Fibroblast of skin of scalp (primary cell): ENCODE measurements around the gene GLT1D1.
"Not testable (repeated sequence)": the region's sequence is repeated elsewhere in the genome, so short reads cannot be mapped to it uniquely, and the experiment has no call there.

Experiments
- DNase-seq: peaks from one replicate; pipeline ENCODE4 v3.0.0-alpha.2; 2013

The GLT1D1 gene

DNA sequence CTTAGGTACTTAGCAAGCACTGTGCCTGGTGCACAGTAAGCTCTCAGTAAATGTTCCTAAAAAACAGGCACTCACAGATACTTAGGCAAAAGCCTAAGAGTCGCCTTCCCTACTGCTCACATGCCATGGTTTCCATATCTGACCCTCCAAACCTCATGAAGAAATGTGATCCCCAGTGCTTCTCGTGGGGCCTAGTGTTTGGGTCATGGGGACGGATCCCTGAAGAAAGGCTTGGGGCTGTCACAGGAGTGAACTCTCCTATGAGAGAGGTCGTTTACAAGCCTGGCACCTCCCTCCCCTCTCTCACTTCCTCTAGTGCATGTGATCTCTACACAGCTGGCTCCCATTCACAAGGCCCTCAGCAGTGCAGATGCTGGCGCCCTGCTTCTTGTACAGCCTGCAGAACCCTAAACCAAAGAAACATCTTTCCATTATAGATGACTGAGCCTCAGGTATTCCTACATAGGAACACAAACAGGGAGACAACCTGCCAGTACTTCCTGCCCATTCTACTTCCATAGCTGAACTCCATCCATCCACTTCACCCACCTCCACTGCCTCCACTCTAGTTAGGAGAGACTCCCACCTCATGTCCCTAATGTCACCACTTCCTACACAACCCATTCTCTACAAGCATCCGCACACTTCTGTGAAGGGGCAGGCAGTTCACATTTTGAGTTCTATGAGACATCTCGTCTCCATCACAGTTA is 32.4 kb upstream of the GLT1D1 start:
- no peak for DNase-seq

DNA sequence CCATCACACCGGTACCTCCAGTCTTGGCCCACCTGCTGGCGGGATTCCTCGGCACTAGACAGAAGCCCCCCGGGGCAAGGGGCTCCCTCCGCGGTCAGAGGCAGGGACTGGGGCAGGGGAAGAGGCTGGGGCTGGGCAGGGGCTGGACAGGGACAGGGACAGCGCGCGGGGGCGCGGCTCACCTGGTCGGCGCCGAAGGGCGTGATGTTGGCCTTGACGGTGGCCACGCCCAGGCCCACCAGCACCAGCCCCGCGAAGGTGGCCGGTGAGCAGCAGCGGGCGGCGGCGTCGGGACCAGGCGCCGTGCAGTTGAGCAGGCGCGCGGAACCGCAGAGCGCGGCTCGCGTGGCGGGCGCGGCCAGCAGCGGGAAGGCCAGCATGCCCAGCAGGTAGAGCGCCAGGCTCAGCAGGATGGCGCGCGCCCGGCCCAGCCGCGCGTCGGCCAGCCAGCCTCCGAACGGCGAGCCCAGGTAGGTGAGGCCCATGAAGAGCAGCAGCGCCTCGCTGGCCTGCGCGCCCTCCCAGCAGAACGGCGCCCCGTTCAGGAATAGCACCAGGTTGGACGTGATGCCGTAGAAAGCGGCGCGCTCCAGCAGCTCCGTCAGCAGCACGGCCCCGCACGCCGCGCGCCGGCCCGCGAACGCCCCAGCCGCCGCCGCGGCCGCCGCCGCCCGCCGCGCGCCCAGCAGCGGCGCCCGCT is 29.9 kb upstream of the GLT1D1 start:
- DNase-seq = no peak

DNA sequence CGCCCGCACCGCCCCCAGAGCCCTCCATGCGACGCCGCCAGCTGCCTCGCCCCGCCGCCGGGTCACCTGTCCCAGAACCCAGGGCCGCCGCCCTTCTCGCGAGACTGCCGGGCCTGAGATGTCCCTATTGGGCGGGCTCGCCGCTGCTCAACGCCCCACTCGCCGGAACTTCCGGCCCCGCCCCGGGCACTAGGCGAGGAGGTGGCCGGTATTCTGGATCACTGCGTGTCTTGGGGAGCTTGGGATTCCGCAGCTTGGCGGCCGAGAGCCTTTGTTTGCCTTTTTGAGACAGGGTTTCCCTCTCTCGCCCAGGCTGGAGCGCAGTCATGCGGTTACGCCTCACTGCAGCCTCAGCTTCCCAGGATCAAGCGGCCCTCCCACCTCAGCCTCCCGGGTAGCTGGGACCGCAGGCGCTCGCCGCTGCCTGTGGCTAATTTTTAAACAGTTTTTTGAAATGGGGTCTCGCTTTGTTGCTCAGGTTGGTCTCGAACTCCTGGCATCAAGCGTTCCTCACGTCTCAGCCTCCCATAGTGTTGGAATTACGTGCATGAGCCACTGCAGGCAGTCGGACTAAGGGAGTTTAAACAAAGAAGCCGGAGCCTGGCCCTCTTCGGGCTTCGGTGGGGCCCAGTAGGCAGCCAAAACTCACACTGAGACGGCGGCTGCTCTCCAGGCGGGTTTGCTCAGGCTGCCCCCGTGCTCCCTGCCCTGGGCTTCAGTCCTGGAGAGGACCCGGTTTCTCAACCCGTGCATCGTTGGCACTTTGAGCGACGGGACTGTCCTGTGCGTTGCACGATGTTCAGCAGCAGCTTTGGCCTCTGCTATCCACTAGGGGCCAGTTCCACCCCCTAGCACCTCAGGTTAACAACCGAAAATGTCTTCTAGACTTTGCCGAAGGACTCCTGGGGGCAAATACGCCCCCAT is 29.1 kb upstream of the GLT1D1 start, which contains the start of gene SLC15A4:
SLC15A4 (minus strand) TSS at position 43 of the 924 bp plus-strand sequence; CDS start at position 28, 15 bp downstream.
- DNase-seq = peak; percentile 92

DNA sequence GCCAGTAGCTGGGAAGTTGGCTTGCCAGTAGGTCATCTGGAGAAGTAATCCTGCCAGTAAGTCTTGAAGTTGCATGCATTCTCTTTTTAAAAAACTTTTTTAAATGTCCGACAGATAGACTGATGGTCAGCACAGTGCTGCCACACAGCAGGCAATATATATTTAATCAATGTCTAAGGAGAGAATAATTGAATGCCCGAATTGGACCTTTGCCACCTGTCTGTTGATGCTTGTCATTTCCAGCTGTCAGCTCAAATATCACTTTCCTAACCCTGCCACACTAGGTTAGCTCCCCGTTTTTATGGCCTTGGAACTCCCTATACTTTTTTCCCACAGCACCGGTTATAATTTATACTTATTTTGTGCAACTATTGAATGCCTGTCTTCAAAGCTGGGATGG is 27.4 kb upstream of the GLT1D1 start:
- DNase-seq = no peak

DNA sequence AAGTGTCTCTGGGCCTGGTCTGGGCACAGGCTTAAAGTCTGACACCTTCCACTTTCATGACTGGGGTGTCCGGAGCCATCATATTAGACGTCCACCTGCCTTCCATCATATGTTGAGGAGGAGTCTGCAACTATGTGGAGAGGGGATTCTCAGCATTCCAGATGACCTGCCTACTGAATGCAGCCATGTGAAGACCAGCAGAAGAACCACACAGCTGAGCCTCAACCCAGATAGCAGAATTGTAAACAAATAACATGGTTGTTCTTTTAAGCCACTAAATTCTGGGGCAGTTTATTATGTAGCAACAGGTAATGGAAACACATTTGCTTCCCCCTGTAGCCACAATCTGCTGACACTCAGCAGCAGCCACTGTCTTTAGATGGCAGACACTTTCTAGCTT is 25.6 kb upstream of the GLT1D1 start:
- no peak for DNase-seq

DNA sequence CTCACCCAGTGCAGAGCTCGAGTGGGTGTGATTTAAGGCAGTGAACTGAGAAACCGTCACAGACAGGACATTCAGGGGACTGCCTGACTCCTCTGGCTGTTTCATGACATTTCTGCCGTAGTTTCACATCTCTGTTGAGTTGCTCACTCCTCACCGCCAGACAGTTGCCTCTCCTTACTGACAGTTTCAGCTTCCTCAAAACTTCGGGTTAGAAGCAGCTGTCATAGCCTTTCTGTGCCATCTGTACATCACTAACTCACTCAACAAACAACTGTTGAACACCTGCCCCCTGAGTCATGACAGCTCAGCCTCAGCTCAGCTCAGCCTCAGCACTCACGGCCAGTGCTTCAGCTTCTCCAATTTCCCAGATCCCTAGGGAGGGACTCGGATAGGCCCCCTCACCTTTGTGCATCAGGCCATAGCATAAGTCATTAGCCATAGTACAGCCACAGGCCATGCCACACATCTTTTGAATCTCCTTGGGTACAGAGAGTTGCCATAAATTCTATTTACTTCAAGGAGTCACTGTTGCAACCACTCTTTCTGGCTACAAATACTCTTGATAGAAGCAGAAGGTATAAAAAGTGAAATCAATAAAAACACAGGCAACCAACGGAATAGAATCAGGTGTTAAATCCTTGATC is 23.3 kb upstream of the GLT1D1 start:
- no peak for DNase-seq

DNA sequence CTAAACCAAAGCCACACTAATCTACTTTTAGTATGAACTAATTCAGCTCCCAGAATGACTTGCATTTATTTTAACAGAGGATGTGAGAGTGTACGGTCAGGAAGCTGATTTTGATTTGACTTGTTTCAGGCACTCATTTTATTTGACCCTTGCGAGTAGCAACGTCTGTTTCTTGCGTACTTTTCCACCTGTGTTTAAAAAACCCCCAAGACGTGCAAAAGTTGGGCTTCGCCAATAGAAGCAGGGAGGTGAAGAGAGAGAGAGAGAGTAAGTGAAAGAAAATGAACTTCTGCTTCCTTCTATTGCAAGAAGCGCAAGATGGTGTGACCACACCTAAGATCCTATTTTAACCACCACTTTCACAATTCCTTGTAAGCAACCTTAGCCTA is 22.8 kb upstream of the GLT1D1 start:
- no peak for DNase-seq

DNA sequence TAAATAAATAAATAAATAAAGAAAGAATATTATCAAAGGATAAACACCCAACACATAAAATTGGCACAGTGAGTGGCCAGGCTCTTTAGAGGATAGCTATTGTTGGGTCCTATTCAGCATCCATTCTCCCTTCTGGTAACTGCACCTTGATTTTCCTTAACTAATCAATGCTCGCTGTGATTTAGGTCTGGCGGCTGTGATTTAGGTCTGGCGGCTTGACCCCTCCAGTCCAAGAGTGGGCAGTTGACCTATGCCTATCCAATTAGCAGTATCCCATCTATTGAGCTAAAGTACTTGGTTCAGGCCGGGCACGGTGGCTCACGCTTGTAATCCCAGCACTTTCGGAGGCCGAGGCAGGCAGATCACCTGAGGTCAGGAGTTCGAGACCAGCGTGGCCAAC is 19.9 kb upstream of the GLT1D1 start:
- no peak for DNase-seq

DNA sequence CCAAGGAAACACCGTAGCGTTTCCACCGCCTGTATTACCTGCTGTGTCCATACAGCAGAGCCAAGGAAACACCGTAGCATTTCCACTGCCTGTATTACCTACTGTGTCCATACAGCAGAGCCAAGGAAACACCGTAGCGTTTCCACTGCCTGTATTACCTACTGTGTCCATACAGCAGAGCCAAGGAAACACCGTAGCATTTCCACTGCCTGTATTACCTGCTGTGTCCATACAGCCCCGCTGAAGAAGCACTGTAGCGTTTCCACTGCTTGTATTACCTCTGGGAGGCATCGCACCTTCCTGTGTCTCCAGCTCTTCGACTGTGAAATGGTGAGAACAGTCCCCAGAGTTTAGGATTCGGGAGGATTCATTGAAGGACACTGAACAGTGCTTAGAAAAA is 13.4 kb upstream of the GLT1D1 start:
- DNase-seq = not testable (repeated sequence)

DNA sequence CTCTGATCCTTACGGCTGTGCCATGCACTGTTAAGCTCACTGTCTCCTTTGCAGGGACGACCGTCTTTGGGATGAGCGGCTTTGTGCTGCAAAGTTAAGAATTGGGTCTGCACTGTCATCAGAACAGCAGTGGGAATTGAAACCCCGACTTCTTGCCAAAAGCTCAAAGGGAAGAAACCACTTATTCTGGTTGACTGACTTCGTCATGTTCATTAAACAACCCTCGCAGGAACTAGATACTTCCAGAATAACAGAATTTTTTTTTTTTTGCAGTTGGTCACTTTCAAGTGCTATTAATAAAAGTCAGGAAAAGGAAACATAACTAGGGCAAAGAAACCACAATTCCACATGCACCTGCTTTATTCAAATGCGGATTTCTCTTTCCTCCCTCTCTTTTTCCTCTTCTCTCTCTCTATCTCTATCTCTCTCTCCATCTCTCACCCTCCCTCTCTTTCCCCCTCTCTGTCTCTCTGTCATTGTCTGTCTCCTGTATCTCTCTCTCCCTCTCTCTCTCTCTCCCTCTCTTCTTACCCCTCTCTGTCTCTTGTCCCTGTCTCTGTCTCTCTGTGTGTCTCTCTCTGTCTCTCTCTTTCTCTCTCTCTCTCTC is 12.3 kb upstream of the GLT1D1 start:
- DNase-seq = no peak

DNA sequence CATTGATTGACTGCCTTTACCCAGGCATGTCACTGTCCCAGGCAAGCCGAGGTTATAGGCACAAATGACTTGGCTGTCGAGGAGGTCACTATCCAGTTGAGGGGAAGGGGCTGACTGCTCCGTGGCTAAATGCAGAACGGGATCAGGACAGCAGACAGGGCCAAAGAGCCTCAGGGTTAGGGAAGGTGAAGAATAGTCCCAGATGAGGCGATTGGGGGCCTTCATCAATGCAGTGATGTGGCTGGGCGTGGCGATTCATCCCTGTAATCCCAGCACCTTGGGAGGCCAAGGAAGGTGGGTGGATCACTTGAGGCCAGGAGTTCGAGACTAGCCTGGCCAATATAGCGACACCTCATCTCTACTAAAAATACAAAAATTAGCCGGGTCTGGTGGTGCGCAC is 10.7 kb upstream of the GLT1D1 start:
- no peak for DNase-seq

DNA sequence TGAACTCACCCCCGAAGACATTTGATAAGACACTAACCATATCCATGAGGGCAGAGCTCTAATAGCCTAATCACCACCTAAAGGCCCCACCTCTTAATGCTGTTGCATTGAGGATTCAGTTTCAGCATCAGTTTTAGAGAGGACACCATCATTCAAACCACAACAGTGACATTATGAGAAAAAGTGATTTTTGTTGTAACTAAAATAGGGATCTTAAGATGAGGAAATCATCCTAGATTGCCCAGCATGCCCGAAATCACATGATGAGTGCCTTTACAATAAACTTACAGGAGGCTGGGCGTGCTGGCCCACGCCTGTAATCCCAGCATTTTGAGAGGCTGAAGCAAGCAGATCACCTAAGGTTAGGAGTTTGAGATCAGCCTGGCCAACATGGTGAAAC is 9.7 kb upstream of the GLT1D1 start:
- DNase-seq = no peak

DNA sequence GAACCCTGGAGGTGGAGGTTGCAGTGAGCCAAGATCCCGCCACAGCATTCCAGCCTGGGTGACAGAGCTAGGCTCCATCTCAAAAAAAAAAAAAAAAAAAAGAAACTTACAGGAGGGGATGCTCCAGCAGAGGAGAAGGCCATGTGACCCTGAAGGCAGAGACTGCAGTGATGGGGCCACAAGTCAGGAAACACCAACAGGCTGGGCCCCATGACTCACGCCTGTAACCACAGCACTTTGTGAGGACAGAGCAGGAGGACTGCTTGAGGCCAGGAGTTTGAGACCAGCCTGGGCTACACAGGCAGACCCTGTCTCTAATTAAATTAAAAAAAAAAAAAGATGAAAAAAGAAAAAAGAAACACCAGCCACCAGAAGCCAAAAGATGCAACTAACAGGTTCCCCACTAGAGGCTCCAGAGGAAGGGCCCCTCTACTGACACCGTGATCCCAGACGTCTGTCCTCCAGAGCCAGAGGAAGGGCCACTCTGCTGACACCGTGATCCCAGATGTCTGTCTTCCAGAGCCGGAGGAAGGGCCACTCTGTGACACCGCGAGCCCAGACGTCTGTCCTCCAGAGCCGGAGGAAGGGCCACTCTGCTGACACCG is 9.1 kb upstream of the GLT1D1 start:
- no peak for DNase-seq

DNA sequence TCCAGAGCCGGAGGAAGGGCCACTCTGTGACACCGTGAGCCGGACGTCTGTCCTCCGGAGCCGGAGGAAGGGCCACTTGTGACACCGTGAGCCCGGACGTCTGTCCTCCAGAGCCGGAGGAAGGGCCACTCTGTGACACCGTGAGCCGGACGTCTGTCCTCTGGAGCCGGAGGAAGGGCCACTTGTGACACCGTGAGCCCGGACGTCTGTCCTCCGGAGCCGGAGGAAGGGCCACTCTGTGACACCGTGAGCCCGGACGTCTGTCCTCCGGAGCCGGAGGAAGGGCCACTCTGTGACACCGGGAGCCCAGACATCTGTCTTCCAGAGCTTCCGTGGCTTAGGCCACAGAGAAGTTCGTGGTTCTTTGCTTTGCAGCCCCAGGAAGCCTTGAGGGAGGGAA is 6.6 kb upstream of the GLT1D1 start:
- not testable (repeated sequence) for DNase-seq

DNA sequence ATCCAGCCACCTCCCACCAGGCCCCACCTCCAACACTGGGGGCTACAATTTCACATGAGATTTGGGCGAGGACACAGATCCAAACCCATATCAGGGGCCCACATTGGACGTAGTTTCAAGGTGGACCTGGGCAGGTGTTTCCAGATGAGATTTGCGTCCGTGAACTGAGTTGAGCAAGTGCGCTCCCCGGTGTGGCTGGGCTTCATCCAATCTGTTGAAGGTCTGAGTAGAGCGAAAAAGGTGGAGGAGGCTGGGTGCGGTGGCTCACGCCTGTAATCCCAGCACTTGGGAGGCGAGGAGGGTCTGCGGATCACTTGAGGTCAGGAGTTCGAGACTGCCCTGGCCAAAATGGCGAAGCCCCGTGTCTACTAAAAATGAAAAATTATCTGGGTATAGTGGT is 4.9 kb upstream of the GLT1D1 start:
- no peak for DNase-seq

DNA sequence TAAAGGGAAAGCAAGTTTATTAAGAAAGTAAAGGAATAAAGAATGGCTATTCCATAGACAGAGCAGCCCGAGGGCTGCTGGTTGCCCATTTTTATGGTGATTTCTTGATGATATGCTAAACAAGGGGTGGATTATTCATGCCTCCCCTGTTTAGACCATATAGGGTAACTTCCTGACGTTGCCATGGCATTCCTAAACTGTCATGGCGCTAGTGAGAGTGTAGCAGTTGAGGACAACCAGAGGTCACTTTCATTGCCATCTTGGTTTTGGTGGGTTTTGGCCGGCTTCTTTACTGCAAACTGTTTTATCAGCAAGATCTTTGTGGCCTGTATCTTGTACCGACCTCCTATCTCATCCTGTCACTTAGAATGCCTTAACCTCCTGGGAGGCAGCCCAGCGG is 3.5 kb upstream of the GLT1D1 start:
- DNase-seq = not testable (repeated sequence)

DNA sequence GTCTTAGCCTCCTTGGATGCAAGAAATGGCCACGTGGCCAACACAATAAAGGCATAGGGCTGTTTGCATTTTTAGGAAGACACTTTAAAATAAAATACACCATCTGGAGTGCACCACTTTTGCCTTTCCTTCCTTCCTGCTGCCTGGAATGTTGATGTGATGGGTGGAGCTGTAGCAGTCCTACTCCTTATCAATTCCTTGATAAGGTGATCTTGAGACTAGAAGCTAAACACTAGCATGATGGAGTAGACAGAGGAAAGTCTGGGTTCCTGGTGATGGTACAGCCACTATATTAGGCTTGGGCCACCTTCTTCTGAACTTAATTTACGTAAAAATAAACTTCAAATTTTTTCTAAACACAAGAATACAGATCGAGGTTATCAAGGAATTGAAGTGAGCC is 2.9 kb upstream of the GLT1D1 start:
- DNase-seq = no peak

DNA sequence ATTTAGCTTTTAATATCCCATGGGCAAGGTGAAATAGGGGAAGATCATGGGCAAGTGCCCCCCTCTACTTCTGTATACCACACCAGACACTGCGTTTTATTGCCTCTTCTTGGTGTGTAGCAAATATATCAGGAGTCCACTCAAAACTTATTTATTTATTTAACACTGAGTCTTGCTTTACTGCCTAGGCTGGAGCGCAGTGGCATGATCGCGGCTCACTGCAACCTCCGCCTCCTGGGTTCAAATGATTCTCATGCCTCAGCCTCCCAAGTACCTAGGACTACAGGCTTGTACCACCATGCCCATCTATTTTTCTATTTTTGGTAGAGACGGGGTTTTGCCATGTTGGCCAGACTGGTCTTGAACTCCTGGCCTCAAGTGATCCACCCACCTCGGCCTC is 1.8 kb upstream of the GLT1D1 start:
- not testable (repeated sequence) for DNase-seq

DNA sequence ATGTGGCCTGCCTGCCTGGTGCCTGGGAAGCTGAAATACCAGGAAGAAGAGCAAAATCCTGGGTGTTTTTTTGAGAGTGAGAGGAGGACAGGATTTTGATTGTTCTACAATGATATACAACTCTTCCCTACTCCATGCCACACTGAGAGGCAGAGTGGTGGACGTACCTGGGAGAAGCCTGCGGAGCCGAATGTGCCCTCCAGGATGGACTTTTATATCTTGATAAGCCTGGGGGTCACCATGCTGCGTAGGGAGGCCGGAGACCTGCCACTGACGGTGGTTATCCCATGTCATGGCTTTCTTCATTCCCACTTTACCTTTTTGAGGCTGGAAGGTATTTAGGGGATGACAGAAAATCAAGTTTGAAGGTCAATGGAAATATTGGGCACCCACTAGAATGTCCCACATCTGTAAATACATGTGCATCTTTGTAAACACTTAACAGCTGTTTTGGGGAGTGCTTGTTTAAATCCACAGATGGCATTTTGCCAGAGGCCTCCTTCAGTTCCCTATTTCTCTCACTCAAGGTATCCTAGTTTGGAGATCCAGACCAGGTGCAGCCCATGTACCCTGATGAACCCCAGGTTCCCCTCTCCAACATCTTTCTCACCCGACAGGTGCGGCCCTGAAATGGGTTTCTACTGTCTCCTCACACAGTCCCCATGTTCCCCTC is 1.1 kb upstream of the GLT1D1 start:
- no peak for DNase-seq

DNA sequence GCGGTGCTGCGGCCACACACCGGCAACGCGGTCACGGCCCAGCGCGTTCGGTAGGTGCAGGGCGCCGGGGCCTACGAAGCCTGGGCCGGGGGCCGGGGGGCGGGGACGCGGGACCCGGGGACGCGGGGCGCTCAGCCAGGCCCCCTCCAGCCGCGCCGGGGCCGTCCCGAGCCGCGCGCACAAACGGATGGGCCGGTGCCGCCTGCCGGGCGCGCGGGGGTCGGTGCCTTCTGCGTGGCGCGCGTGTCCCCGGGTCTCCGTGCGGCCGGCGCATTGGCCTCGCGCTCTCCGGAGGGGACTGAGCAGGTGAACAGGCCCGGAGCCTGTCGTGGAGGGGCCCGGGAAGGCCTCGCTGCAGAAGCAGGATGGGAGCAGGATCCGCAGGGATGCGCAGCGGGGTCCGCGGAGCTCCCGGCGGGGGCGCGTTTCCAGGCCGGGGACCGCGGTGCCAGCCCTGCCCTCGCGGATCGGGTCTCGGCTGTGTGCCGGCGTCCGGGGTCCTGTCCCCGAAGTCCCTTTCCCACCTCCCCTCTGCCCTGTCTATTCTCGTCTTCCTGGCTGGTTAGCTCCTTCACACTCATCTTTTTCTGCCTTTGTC is 421 bp downstream of the GLT1D1 start:
- DNase-seq = no peak
